Measurements from ENCODE around the gene RSRC1.

DNA sequence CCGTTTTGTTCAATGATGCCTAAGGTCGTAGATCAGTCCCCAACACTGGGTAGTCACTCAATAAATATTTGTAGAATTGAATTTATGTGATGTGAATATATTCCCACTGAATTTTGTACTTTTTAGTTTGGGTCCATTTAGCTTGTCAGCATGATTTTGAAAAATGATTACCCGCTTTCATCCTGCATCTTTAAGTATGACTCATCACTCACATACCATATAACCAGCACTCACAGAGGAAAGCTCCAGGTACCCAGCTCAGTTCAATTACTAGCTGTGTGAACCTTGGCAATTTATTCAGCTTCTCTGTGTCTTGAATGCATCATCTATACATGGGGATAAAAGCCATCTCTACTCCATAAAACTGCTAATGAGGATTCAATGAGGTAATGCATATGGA lies 458.9 kb downstream of the RSRC1 start:
- TF ChIP-seq, protein P1, sequence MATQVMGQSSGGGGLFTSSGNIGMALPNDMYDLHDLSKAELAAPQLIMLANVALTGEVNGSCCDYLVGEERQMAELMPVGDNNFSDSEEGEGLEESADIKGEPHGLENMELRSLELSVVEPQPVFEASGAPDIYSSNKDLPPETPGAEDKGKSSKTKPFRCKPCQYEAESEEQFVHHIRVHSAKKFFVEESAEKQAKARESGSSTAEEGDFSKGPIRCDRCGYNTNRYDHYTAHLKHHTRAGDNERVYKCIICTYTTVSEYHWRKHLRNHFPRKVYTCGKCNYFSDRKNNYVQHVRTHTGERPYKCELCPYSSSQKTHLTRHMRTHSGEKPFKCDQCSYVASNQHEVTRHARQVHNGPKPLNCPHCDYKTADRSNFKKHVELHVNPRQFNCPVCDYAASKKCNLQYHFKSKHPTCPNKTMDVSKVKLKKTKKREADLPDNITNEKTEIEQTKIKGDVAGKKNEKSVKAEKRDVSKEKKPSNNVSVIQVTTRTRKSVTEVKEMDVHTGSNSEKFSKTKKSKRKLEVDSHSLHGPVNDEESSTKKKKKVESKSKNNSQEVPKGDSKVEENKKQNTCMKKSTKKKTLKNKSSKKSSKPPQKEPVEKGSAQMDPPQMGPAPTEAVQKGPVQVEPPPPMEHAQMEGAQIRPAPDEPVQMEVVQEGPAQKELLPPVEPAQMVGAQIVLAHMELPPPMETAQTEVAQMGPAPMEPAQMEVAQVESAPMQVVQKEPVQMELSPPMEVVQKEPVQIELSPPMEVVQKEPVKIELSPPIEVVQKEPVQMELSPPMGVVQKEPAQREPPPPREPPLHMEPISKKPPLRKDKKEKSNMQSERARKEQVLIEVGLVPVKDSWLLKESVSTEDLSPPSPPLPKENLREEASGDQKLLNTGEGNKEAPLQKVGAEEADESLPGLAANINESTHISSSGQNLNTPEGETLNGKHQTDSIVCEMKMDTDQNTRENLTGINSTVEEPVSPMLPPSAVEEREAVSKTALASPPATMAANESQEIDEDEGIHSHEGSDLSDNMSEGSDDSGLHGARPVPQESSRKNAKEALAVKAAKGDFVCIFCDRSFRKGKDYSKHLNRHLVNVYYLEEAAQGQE (IDR thresholded peaks at IDR 0.05; ENCODE audit: borderline replicate concordance in 1 of 2, low read depth in 1 of 2, low read length in 2 of 2) = no peak
- no peak for TF ChIP-seq POLR2A (IDR thresholded peaks at IDR 0.05; ENCODE audit: insufficient read depth in 1 of 2, low read depth in 2 of 2, low read length in 2 of 2)
- TF ChIP-seq, protein P2, sequence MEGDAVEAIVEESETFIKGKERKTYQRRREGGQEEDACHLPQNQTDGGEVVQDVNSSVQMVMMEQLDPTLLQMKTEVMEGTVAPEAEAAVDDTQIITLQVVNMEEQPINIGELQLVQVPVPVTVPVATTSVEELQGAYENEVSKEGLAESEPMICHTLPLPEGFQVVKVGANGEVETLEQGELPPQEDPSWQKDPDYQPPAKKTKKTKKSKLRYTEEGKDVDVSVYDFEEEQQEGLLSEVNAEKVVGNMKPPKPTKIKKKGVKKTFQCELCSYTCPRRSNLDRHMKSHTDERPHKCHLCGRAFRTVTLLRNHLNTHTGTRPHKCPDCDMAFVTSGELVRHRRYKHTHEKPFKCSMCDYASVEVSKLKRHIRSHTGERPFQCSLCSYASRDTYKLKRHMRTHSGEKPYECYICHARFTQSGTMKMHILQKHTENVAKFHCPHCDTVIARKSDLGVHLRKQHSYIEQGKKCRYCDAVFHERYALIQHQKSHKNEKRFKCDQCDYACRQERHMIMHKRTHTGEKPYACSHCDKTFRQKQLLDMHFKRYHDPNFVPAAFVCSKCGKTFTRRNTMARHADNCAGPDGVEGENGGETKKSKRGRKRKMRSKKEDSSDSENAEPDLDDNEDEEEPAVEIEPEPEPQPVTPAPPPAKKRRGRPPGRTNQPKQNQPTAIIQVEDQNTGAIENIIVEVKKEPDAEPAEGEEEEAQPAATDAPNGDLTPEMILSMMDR (CRISPR knock-in tag; IDR thresholded peaks at IDR 0.05) = no peak
- TF ChIP-seq, protein P3, sequence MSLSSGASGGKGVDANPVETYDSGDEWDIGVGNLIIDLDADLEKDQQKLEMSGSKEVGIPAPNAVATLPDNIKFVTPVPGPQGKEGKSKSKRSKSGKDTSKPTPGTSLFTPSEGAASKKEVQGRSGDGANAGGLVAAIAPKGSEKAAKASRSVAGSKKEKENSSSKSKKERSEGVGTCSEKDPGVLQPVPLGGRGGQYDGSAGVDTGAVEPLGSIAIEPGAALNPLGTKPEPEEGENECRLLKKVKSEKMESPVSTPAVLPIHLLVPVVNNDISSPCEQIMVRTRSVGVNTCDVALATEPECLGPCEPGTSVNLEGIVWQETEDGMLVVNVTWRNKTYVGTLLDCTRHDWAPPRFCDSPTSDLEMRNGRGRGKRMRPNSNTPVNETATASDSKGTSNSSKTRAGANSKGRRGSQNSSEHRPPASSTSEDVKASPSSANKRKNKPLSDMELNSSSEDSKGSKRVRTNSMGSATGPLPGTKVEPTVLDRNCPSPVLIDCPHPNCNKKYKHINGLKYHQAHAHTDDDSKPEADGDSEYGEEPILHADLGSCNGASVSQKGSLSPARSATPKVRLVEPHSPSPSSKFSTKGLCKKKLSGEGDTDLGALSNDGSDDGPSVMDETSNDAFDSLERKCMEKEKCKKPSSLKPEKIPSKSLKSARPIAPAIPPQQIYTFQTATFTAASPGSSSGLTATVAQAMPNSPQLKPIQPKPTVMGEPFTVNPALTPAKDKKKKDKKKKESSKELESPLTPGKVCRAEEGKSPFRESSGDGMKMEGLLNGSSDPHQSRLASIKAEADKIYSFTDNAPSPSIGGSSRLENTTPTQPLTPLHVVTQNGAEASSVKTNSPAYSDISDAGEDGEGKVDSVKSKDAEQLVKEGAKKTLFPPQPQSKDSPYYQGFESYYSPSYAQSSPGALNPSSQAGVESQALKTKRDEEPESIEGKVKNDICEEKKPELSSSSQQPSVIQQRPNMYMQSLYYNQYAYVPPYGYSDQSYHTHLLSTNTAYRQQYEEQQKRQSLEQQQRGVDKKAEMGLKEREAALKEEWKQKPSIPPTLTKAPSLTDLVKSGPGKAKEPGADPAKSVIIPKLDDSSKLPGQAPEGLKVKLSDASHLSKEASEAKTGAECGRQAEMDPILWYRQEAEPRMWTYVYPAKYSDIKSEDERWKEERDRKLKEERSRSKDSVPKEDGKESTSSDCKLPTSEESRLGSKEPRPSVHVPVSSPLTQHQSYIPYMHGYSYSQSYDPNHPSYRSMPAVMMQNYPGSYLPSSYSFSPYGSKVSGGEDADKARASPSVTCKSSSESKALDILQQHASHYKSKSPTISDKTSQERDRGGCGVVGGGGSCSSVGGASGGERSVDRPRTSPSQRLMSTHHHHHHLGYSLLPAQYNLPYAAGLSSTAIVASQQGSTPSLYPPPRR (CRISPR knock-in tag; IDR thresholded peaks at IDR 0.05; ENCODE audit: borderline replicate concordance) = no peak

All from HepG2 (cell line).